GM18873 (cell line): ENCODE results near the gene PACSIN2.

Source experiments
- ATAC-seq: cut with Tn5 transposase; IDR thresholded peaks from one replicate; pipeline ENCODE4 v1.9.1; 2021; ENCODE audit warnings: mild to moderate bottlenecking, moderate library complexity, moderate number of reproducible peaks; ENCODE audit not compliant: unreplicated experiment, low FRiP score

The PACSIN2 gene

DNA sequence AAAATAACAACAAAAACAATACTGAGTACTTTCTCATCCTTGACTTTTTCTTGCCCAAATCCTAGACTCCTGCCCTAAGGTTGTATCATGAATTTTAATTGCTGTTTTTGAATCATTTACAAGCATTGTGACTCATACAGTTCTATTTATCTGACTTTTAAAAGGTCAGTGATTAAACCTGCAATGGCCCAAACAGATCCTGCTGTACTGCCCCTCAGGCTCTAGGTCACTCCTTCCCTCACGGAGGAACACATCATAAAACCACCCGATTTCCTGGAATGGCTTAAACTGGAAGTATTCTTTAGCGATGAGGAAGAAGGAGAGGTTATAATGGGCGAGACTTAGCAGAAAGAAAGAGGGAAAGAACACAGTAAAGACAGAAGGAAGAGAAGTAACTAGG lies 170.2 kb downstream of the PACSIN2 start:
- no peak for ATAC-seq

DNA sequence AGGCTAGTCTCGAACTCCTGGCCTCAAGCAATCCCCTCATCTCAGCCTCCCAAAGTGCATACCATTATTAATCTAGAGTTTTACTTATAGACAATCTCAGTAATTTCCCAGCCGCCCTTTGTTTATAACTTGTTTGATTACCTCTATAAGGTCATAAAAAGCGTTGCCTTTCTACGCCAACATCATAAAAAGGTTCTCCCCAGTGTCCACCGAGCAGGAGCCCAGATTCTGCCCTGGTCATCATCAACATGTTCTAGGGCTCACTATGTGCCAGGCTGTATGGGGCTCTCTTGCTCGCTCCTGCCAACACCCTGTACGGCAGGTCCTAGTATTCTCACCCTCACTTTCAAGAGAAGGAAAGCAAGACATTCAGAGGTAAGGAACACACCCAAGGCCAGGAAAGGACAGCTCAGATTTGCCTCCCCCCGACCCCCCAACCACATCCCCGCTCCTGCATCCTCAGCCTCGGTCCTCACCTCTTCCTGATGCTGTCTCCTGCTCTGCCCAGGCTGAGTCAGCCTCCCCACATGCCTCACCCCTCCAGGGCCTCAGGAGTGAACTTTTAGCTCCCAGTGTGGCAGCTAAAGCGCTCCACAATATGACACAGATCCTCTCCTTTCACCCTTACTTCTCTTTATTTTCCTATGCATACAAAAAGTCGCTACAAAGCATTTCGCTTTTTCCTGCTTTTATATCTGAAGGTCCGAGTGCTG lies 172.1 kb downstream of the PACSIN2 start:
- no peak for ATAC-seq

- ATAC-seq, result no peak
Measured at GRCh38 chr22:42841444-42841843, 173.5 kb downstream of the PACSIN2 start.

GRCh38 chr22:42837556-42837955 lies 177.4 kb downstream of the PACSIN2 start:
- ATAC-seq, result no peak

DNA sequence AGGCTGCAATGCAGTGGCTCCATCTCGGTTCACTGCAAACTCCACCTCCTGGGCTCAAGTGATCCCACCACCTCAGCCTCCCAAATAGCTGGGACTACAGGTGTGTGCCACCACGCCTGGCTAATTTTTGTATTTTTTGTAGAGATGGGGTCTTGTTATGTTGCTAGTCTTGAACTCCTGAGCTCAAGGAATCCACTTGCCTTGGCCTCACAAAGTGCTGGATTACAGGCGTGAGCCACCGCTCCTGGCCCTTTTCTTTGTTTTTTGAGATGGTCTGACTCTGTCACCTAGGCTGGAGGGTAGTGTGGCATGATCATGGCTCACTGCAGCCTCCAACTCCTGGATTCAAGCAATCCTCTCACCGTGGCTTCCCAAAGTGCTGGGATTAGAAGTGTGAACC lies 178.9 kb downstream of the PACSIN2 start:
- no peak for ATAC-seq

DNA sequence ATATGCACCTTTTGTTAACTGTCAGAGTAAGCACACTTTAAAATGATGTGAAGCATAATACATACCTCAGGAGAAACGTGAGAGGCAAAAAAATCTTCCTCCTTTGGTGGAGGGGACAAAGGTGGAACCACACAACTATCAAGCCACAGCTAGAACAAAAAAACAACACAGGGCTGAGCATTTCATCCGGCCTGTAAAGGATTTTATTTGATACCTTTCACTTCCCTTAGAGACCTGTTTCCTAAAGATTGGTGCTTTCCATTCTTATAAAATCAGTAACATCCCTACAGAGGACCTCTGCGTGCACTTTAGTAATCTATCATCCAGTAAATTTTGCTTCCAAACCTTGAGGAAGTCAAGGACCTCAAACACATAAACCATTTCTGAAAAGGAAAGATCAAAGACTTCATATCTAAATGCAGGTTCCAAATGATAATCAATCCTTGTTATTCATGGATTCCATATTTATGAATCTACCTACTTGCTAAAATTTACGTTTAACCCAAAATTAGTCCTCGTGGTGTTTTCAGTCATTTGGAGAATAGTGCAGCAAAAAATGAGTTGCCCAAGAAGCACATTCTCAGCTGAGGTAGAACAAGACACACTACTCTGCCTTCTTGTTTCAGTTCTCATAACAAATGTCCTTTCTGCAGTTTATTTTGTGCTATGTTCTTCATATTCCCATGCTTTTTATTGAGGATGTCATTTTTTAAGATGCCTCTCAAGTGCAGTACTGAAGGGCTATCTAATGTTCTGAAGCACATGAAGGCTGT lies 180.6 kb downstream of the PACSIN2 start:
- no peak for ATAC-seq

- no peak for ATAC-seq
Measured at GRCh38 chr22:42833104-42833503, 181.8 kb downstream of the PACSIN2 start.

- ATAC-seq, result no peak
Measured at GRCh38 chr22:42831712-42832111, 183.2 kb downstream of the PACSIN2 start.

DNA sequence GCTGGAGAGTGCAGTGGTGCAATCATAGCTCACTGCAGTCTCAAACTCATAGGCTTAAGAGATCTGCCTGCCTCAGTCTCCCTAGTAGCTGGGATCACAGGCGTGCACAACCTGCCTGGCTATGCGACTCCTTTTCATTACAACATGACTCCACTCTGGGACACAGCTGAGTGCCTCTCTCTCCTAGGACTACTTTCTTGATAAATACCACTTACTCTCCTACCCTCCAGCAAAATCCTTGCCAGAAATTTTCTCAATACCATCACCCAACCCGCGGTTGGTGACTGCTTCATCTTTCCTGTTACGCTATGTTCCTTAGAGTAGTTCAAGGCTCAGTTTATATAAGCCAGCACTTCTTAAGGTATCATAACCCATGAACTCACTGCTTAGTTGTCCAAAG lies 184.8 kb downstream of the PACSIN2 start:
- no peak for ATAC-seq

DNA sequence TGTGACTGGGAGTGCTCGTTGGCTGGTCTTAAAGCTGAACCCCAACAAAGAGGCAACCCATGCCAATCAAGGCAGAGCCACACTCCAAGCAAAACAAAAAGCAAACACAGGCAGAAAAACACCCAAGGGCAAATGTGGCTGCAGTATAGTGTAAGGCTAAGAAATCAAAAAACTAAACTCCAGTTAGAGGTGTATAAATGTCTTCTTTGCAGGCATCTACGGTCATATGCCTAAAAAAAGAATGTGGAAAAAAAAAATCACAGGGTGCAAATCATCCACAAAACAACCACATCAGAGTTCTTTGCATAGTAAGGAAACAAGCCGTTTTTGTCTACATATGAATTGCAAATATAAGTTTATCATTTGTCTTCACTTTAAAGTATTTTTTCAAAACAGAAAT lies 185.6 kb downstream of the PACSIN2 start:
- ATAC-seq, result no peak

- ATAC-seq, result no peak
Measured at GRCh38 chr22:42825796-42826195, 189.2 kb downstream of the PACSIN2 start.

DNA sequence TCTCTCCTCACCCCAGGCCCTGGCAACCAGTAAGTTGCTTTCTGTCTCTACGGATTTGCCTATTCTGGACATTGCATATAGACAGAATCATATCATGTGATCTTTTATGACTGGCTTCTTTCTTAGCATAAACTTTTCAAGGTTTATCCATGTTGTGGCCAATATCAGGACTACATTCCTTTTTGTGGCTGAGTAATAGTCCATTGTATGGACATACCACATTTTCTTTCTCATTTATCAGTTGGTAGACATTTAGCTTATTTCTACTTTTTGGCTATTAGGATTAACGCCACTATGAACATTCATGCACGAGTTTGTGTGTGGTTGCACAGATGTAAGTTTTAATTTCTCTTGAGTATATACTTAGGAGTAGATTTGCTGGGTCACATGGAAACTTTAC lies 193.6 kb downstream of the PACSIN2 start:
- no peak for ATAC-seq

- no peak for ATAC-seq
Measured at GRCh38 chr22:42820045-42820763, 194.7 kb downstream of the PACSIN2 start.
